ENCODE data around the gene EHD2.

DNA sequence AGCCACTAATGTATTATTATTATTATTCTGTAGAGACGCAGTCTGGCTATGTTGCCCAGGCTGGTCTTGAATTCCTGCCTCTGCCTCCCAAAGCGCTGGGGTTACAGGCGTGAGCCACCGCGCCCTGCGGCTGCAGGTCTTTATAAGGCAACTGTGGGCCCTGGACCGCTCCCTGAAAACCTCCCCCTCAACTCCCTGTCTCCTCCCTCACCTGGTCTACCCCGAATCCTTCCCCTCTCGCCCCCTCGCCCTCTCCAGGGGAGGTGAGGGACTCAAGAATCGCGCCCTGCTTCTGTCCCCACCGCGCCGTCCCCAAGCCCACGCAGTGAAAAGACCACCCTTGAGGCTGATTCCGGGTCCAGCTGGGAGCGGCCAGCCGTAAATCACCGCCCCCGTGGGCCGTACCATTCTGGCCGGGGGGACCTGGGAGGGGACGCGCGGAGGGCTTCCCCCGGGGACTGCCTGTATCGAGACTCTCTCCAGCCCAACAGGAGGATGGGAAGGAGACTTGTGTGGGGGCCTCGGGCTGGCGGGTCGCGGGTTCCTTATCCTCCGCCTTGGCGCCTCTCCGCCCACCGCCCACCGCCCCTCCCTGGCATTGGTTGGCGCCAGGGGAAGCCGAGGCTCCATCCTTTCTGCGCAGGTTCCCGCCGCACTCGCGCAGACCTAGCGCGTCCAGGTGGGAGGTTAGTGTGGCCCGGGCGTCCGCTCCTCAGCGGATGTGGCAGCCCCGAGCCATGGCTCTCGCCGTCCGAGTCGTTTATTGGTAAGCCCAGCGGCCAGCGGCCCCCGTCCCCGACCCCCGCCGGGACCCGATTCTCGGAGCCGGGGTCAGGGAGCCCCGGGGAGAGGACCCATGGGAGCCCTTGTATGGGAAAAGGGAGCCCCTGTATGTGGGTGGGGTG lies 65.1 kb downstream of the EHD2 start, which contains the start of gene SELENOW:
- no peak for TF ChIP-seq CTCF (IDR thresholded peaks at IDR 0.05; ENCODE audit: insufficient read depth, low read depth, low read length)
- TF ChIP-seq EZH2 (IDR thresholded peaks at IDR 0.05; ENCODE audit: insufficient read depth, low read length) = no peak

All from astrocyte (in vitro differentiated cells and primary cell).